Measurements from ENCODE around the gene HNRNPA3.

- TF ChIP-seq ELF4 (CRISPR knock-in tag; IDR thresholded peaks at IDR 0.05; ENCODE audit: low read depth), result no peak
- TF ChIP-seq, protein P1, sequence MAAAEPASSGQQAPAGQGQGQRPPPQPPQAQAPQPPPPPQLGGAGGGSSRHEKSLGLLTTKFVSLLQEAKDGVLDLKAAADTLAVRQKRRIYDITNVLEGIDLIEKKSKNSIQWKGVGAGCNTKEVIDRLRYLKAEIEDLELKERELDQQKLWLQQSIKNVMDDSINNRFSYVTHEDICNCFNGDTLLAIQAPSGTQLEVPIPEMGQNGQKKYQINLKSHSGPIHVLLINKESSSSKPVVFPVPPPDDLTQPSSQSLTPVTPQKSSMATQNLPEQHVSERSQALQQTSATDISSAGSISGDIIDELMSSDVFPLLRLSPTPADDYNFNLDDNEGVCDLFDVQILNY (CRISPR knock-in tag; IDR thresholded peaks at IDR 0.05), result no peak
Measured at GRCh38 chr2:177244244-177244771, 31.7 kb downstream of the HNRNPA3 start.

Data from WTC11 (cell line).